Middle frontal gyrus (tissue), 1 donor: ENCODE data around the gene JUP.
"Not testable (repeated sequence)": the region's sequence is repeated elsewhere in the genome, so short reads cannot be mapped to it uniquely, and the experiment has no call there.

ENCODE experiments used
- DNase-seq: peaks from one replicate; pipeline ENCODE4 v3.0.0-alpha.2; 2015; ENCODE audit warnings: low spot score; ENCODE audit errors: extremely low spot score

JUP gene

GRCh38 chr17:41781404-41782110 is 5.0 kb downstream of the JUP start:
- DNase-seq, result no peak

- no peak for DNase-seq
Observed at GRCh38 chr17:41779954-41780353, 6.6 kb downstream of the JUP start.

DNA sequence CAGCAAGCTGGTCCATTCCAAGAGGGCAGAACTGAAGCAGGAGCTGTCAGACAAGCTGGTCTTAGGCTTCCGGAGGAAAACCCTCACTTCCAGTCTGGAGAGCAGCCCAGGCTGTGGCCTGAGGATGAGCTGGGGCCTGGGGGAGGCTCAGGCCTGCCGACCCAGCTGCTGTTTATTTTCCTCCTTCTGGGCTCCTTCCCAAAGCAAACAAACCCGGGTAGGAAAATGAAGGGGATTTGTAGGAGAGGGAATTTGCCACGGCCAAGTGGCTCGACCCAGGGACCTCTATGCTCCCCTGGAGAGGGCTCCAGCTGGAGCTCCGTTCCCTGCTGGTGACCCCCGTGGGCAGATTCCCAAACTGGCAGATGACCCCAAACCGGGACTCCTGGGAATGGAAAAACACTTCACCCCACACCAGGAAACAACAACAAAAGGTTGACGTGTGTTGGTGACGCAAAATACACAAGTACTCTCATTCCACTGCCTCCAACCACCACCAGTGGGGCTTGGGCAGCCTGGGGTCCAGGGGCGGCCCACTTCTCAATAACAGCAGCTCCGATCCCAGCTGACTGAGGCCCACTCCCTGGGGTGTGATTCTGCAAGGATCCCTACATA is 8.8 kb downstream of the JUP start:
- DNase-seq, result no peak

DNA sequence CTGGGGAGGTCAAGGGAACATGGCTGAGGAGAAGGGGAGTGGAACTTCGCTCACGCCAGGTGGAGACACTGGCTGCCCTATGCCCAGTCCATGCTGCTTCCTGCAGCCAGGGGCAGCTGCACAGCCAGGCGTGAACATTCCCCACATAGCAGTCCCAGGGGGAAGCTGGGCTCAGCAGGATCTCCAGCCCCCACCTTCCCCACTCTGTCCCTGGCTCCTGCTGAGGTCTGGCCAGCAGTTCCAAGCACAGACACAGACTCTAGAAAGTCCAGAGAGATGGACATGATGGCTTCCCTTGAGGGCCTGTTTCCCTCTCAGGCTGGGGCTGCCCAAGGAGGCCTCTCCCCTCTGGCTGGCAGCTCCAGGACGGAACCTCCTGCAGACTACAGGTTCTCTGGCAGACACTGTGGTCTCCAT is 9.3 kb downstream of the JUP start:
- DNase-seq, result no peak

DNA sequence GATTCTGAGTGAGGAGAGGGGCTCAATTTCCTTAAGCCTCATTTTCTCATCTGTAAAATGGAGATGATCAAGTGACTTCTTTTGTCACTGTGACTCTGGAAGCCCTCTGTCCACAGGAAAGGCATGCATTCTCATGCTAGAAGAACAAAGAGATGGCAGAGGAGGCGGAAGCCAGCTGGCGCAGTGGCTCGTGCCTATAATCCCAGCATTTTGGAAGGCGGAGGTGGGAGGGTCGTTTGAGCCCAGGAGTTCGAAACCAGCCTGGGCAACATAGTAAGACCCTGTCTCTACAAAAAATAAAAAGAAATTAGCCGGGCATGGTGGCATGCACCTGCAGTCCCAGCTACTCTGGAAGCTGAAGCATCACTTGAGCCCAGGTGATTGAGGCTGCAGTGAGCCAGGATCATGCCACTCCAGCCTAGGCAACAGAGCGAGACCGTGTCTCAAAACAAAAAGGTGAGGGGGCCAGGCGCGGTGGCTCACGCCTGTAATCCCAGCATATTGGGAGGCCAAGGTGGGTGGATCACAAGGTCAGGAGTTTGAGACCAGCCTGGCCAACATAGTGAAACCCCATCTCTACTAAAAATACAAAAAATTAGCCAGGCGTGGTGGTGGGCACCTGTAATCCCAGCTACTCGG is 10.1 kb downstream of the JUP start:
- not testable (repeated sequence) for DNase-seq

DNA sequence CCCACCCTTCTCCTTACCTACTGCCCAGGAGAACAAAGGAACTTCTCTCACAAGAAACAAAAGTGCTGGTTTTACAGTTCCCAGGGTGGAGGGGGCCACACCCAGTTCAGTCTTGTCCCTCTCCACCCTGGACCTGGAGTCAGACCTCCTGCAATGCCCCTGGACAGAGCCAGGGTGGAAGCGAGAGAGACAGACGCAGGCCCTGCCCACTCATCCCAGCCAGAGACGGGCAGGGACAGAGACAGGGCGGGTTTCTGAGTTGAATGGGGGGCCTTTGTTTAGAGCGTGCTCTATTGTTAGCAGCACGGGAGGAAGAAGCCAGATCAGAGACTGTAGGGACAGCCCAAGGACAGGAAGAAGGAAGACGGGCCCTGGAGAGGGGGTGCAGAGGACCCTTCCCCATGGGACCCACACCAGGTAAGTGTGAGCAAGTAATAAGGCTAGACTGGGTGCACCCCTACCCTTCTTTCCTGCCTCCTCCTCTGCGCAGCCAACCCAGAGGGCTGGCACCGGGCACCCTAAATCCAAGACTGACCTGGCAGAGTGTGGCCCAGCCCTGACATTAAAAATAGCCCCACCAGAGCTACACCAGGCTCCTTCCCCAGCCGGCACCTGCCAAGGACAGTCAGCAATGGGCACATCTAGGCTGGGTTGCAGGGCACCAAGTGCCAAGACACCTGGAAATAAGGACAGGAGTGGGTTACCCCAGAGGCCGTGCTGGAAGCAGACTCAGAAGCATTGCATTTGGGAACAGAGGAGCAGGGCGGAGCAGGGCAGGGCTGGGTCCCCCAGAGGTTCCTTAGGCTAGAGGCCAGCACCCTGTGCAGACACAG is 10.9 kb downstream of the JUP start:
- no peak for DNase-seq

DNA sequence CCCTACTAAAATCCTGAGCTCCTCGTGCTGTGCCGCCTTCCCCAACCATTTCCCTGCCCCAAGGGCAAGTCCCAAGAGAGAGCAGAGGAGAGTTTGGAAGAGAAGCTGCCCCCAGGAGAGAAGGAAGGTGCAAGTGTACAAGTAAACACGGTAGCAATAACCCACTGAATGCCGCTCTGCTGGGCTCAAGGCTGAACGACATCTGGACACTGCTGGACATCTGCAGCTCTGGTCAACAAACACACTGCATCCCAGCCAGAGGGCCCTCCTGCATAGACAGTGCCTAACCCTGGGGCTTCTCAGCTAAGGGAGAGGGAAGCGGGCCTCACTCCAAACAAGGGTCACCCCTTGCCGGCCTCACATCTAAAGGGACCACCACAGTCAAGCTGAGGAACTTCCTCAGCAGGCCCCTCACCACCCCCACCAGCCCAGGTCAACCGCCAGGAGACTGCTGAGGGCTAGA is 12.7 kb downstream of the JUP start:
- no peak for DNase-seq

DNA sequence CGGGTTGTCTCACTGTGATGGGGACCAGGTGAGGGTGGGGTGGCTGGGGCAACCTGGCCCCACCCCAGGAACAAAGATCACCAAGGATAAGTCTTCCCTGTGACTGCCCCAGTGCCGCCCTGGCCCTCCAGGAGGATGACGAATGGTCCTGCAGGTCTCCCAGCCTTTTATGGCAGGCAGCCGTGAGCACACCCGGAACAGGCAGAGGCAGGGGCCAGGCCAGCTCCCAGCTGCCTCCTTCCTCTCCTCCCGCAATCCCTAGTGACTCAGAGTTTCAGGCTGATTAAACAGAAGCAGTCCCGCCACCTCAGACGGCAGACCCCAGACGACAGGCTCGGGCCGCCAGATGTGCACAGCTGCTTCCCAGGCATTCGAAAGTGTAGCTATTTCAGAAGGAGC is 13.3 kb downstream of the JUP start:
- DNase-seq, result no peak

DNA sequence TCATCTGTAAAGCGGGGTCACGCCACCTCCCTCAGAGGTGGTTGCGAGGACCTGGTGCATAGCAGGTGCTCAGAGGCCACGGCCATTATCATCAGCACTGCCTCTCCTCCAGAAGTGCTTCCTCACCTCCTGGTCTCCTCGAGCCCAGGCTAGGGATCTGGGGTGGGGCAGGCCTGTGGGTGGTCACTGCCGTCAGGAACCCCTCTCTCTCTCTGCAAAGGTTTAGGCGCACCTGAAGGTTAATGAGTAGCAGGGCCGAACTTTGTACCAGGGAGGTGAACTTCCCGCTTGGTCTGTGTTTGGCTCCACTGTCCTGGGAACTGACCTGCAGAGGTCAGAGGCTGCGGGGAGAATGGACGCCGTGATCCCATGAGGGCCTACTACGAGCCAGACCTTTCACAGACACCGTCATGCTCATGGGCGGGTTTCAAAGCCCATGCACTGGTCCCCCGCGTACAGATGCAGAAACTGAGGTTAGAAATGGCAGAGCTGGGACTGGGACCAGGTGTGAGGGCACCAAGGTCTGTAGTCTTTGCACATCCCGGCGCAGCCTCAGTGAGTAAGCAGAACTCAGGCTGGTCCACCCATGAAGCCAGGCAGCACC is 13.8 kb downstream of the JUP start:
- no peak for DNase-seq

DNA sequence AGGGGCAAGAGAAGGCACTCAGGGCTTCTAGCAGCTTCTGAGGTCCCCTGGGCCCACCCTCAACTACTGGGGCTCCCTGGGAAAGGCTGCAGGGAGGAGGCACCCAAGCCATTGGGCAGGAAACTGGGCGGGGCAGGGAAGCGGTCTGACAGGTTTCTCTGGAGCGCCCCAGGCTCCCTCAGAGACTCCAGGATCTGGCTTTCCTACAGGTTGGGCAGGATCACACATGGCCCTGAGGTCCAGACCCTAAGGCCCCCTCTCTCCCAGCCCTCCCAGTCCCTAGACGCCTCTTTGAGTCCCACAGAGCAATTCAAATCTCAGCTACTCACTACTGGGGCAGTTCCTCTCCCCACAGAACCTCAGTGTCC is 14.3 kb downstream of the JUP start:
- no peak for DNase-seq

DNA sequence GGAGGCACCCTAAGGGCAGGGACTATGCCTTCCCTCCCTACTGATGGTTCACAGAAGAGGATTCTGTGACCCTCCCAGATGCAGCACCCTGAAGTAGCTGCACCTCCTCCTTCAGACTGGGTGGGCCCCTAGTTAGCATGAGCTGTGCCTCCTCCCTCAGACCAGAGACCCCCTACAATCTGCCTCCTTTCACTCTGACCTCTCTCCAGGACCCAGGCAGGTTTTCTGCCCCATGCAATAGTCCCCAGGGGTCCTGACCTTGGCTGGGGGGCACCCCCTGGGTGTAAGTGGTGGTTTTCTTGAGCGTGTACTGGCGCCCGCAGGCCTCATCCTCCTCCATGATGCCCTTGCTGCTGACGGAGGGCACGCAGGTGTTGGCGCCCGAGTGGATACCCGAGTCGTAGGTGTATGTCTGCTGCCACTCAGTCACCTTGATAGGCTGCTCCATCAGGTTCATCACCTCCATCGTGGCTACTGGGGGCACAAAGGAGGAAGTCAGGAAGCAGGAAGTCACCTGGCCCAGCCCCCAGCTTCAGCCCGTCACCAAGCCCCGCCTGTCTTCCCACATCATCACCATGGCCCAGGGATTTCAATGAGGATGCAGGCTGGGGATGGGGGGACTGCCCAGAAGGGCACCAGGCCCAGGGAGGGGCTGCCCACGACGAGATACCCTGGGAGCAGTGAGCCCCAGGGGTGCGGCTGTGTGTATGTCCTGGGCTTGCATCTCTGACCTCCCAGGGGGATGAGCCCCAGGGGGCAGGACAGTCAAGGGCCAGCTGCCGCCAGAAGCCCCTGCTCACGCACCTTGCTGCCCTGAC is 14.9 kb downstream of the JUP start:
- no peak for DNase-seq

GRCh38 chr17:41769985-41770384 is 16.5 kb downstream of the JUP start:
- DNase-seq, result no peak

- DNase-seq, result no peak
Observed at GRCh38 chr17:41769346-41769862, 17.1 kb downstream of the JUP start.

DNA sequence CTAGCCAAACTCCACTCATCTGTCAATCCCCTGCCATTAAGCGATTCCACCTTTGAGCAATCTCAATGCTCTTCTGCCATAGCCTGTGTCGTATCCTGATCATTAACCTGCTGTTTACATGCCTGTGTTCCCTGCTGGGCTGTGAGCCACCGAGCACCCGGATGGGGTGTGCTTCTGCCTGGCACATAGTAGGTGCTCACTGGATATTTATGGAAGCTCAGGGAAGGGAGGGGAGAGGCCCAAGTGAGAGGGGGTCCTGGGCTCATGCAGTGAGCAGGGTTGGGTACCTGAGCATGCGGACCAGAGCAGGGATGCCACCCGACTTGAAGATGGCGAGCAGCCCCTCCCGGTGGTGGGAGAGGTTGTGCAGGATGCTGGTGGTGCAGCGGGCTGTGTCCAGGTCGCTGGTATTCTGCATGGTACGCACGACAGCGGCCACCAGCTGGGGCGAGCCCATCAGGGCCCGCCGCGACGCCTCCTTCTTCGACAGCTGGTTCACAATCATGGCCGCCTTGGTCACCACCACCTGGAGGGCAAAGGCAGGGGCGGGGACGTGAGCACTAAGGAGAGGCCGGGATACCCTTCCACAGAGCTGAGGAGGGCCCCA is 17.7 kb downstream of the JUP start:
- no peak for DNase-seq

DNA sequence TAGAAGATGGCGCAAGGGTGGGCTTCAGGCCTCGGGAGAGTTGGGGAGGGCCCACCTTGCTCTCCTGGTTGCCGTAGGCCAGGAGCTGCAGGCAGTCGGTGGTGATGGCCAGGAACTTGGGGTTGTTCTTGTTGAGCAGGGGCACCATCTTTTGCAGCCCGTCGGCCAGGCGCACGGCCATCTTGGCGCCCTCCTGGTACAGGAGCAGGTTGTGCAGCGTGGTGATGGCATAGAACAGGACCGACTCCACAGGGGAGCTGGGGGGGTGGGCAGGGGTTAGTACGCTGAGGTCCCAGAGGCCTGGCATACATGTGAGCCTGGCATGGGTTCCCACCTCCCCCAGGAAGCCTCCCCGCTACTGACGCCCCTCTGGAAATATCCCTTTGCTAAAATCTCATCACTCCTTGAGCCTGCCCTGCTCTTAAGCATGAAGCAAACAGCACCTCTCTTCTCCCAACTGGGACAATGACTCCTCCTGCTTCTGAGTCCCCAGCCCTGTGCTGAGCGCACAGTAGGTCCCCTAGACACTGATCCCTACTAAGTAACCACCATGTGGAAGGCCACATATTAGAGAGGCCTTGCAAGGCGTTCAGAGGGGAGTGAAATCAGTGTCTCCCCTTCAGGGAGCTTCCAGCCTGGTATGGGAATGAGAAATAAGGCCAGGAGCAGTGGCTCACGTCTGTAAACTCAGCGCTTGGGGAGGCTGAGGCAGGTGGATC is 19.0 kb downstream of the JUP start:
- DNase-seq, result no peak

- no peak for DNase-seq
Observed at GRCh38 chr17:41766135-41766534, 20.4 kb downstream of the JUP start.

DNA sequence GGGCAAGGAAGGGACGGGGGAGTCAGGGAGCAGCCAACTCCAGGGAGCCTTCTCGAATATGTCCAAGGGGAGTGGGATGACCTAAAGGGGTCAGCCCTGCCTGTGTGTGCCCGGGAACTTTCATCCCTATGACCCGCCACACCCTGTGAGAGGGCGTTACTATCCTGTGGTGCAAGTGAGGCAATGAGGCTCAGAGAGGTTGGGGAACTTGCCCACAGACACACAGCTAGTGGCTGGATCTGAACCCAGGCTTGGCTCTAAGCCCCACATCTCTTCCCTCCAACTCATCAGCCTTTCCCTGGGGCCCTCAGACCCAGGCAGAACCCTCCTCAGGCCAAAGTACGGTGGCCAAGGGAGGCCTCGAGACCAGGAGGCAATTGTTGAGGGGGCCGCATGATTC is 23.2 kb downstream of the JUP start:
- DNase-seq, result no peak

DNA sequence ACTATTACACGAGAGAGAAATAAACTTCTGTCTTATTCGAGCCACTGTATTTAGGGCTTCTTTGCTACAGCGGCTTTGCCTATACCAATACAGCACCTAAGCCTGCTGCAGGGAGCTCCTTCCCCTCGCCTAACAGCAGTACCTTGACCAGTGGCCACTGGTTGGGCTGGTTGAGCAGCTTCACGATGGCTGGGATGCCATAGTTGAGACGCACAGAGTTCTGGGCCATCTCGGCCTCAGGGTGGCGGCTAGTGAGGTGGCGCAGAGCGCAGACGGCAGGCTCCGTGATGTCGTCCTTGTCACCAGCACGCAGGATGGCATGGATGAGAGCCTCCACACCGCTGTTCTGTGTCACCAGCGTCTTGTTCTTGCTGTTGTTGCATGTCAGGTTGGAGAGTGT is 23.7 kb downstream of the JUP start:
- no peak for DNase-seq

DNA sequence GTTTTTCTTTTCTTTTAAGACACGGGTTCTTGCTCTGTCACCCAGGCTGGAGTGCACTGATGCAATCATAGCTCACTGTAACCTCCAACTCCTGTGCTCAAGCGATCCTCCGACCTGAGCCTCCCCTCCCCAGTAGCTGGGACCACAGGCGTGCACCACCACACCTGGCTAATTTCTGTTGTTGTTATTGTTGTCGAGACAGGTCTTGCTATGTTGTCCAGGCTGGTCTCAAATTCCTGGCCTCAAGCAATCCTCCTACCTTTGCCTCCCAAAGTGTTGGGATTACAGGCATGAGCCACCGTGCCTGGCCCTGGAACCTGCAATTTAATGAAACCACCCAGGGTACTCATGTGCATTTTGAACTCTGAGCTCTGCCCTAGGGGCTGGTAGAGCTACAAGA is 24.1 kb downstream of the JUP start:
- DNase-seq, result no peak
